HG03175 (cell line): ENCODE data around the gene ESR1.

Source experiments
- ATAC-seq: cut with Tn5 transposase; IDR thresholded peaks from one replicate; pipeline ENCODE4 v1.9.1; 2021; ENCODE audit warnings: mild to moderate bottlenecking, moderate library complexity; ENCODE audit not compliant: unreplicated experiment

Gene ESR1

GRCh38 chr6:152167641-152168603 lies 360.4 kb downstream of the ESR1 start:
- ATAC-seq = no peak

GRCh38 chr6:152170313-152170701 lies 362.8 kb downstream of the ESR1 start:
- no peak for ATAC-seq

GRCh38 chr6:152170702-152171667 lies 363.5 kb downstream of the ESR1 start:
- peak; percentile 99 for ATAC-seq

- ATAC-seq = no peak
Observed at GRCh38 chr6:152173321-152173720, 365.8 kb downstream of the ESR1 start.

- ATAC-seq = no peak
Observed at GRCh38 chr6:152173957-152174356, 366.5 kb downstream of the ESR1 start.

GRCh38 chr6:152176268-152176667 lies 368.8 kb downstream of the ESR1 start:
- ATAC-seq = no peak
